IMR-90 (cell line): ENCODE data around the gene KL. TPM values are rescaled to one million over a fixed set of nuclear protein-coding genes. Genes with fewer than 3 reads are reported as not detected.

ENCODE experiments used
- ATAC-seq: fragments of 200-7000 bp; cut with Tn5 transposase; 2 replicates; pipeline ENCODE4 v1.9.1; 2020; ENCODE audit warnings: low read depth, mild to moderate bottlenecking, moderate library complexity
- BruUV-seq: library from RNA; stranded (reverse); fragments of 400-500 nt; replicated peaks from 2 replicates; lab custom pipeline; 2021; lab: Mats Ljungman, UMichigan
- CTCF ChIA-PET: fragments of 300-600 bp; formaldehyde crosslinking; extraction: SDS; loops from one replicate; lab custom pipeline; 2021; ENCODE audit warnings: antibody characterized with exemption; lab: Yijun Ruan, JAX
- POLR2A ChIA-PET: fragments of 300-600 bp; sonication (Branson Sonifier 250); formaldehyde crosslinking; loops from one replicate; lab custom pipeline; 2022; ENCODE audit warnings: antibody characterized with exemption; ENCODE audit not compliant: unreplicated experiment; lab: Charles Lee
- DNase-seq: peaks from one replicate; pipeline ENCODE4 v3.0.0; 2013
- H2AFZ ChIP-seq: replicated peaks from 2 replicates; pipeline ENCODE3; 2013; ENCODE audit warnings: low read length, mild to moderate bottlenecking; ENCODE audit not compliant: poor library complexity
- H2AK5ac ChIP-seq: 2 replicates; pipeline ENCODE4 v1.6.1; 2013; ENCODE audit warnings: low read depth, low read length, inconsistent platforms
- H2AK9ac ChIP-seq: replicated peaks from 2 replicates; pipeline ENCODE3; 2013; ENCODE audit warnings: mild to moderate bottlenecking, low read depth, low read length, moderate library complexity; ENCODE audit not compliant: poor library complexity
- H2BK120ac ChIP-seq: 2 replicates; pipeline ENCODE4 v1.6.1; 2013; ENCODE audit warnings: low read depth, low read length, inconsistent platforms
- H2BK15ac ChIP-seq: 3 replicates; pipeline ENCODE4 v1.6.1; 2013; ENCODE audit warnings: low read depth, low read length, inconsistent platforms
- H2BK20ac ChIP-seq: 2 replicates; pipeline ENCODE4 v1.6.1; 2013; ENCODE audit warnings: low read depth, mild to moderate bottlenecking, inconsistent platforms, low read length, moderate library complexity
- H2BK5ac ChIP-seq: 2 replicates; pipeline ENCODE4 v1.6.1; 2013; ENCODE audit warnings: mild to moderate bottlenecking, low read depth, low read length, inconsistent platforms; ENCODE audit not compliant: poor library complexity, severe bottlenecking
- H3K14ac ChIP-seq: replicated peaks from 2 replicates; pipeline ENCODE4 v1.6.1; 2013; ENCODE audit warnings: low read depth, low read length, inconsistent platforms
- H3K18ac ChIP-seq: 2 replicates; pipeline ENCODE4 v1.6.1; 2013; ENCODE audit warnings: low read depth, low read length, control low read depth
- H3K23ac ChIP-seq: 2 replicates; pipeline ENCODE4 v1.6.1; 2013; ENCODE audit warnings: low read depth, low read length, inconsistent platforms
- H3K27ac ChIP-seq: 2 replicates; pipeline ENCODE4 v1.5.1; 2013; ENCODE audit warnings: mild to moderate bottlenecking, control low read depth, low read length; ENCODE audit not compliant: insufficient read depth
- H3K27me3 ChIP-seq: 2 replicates; pipeline ENCODE4 v1.6.1; 2013; ENCODE audit warnings: low read length; ENCODE audit not compliant: control insufficient read depth, insufficient read depth
- H3K36me3 ChIP-seq: 2 replicates; pipeline ENCODE4 v1.6.1; 2013; ENCODE audit warnings: low read length, mixed read lengths; ENCODE audit not compliant: control insufficient read depth, insufficient read depth
- H3K4ac ChIP-seq: 2 replicates; pipeline ENCODE4 v1.6.1; 2013; ENCODE audit warnings: low read depth, low read length, inconsistent platforms
- H3K4me1 ChIP-seq: 2 replicates; pipeline ENCODE4 v1.6.1; 2013; ENCODE audit warnings: low read length, mixed read lengths; ENCODE audit not compliant: control insufficient read depth, insufficient read depth
- H3K4me2 ChIP-seq: 2 replicates; pipeline ENCODE4 v1.6.1; 2013; ENCODE audit warnings: low read depth, mild to moderate bottlenecking, control low read depth, low read length, moderate library complexity
- H3K4me3 ChIP-seq: 2 replicates; pipeline ENCODE4 v1.5.1; 2013; ENCODE audit warnings: low read depth, mild to moderate bottlenecking, control low read depth, low read length, moderate library complexity; ENCODE audit not compliant: insufficient read depth
- H3K56ac ChIP-seq: 2 replicates; pipeline ENCODE4 v1.6.1; 2013; ENCODE audit warnings: low read length, inconsistent platforms; ENCODE audit not compliant: insufficient read depth; ENCODE audit errors: extremely low read depth
- H3K79me1 ChIP-seq, 2 experiments: 2 replicates each; pipeline ENCODE4 v1.6.1; 2013; ENCODE audit warnings: low read length in 2 of 2, inconsistent platforms in 1 of 2, low read depth in 1 of 2
- H3K9ac ChIP-seq: 2 replicates; pipeline ENCODE4 v1.6.1; 2013; ENCODE audit warnings: low read depth, low read length, control low read depth
- H3K9me1 ChIP-seq: 2 replicates; pipeline ENCODE4 v1.6.1; 2013; ENCODE audit warnings: low read length, inconsistent platforms; ENCODE audit not compliant: insufficient read depth
- H3K9me3 ChIP-seq: 2 replicates; pipeline ENCODE4 v1.6.1; 2013; ENCODE audit warnings: low read length; ENCODE audit not compliant: control insufficient read depth, insufficient read depth
- H4K20me1 ChIP-seq: 2 replicates; pipeline ENCODE4 v1.6.1; 2013; ENCODE audit warnings: low read length, inconsistent platforms; ENCODE audit not compliant: insufficient read depth
- H4K5ac ChIP-seq: 2 replicates; pipeline ENCODE4 v1.6.1; 2013; ENCODE audit warnings: mild to moderate bottlenecking, low read depth, low read length, control low read depth
- H4K8ac ChIP-seq, 2 experiments: 2 replicates each; pipeline ENCODE4 v1.6.1; 2013; ENCODE audit warnings: low read depth in 2 of 2, low read length in 2 of 2, control low read depth in 1 of 2, inconsistent platforms in 1 of 2
- H4K91ac ChIP-seq: 2 replicates; pipeline ENCODE4 v1.6.1; 2013; ENCODE audit warnings: low read depth, low read length, inconsistent platforms; ENCODE audit not compliant: insufficient read depth
- CEBPB ChIP-seq: IDR thresholded peaks from 2 replicates; pipeline ENCODE4 v1.6.1; 2012; ENCODE audit warnings: low read depth, low read length, improper control_type of control experiment
- CHD1 ChIP-seq: IDR thresholded peaks from 2 replicates; pipeline ENCODE4 v1.6.1; 2012; ENCODE audit warnings: low read depth, low read length, improper control_type of control experiment
- MAZ ChIP-seq: IDR thresholded peaks from 2 replicates; pipeline ENCODE4 v1.6.1; 2012; ENCODE audit warnings: low read depth, mild to moderate bottlenecking, low read length, improper control_type of control experiment, moderate library complexity, borderline replicate concordance
- MXI1 ChIP-seq: IDR thresholded peaks from 2 replicates; pipeline ENCODE4 v1.6.1; 2012; ENCODE audit warnings: low read depth, mild to moderate bottlenecking, low read length, moderate library complexity, borderline replicate concordance
- NFE2L2 ChIP-seq: fragments of 150-350 bp; IDR thresholded peaks from 2 replicates; pipeline ENCODE4 v1.6.1; 2016; ENCODE audit warnings: low read depth, mild to moderate bottlenecking, low read length
- POLR2A ChIP-seq: IDR thresholded peaks from 2 replicates; pipeline ENCODE4 v1.6.1; 2012; ENCODE audit warnings: mild to moderate bottlenecking, low read depth, low read length
- SMC3 ChIP-seq: fragments of 150-350 bp; IDR thresholded peaks from 2 replicates; pipeline ENCODE4 v1.6.1; 2016; ENCODE audit warnings: low read depth, mild to moderate bottlenecking, antibody characterized with exemption, low read length, moderate library complexity
- WGBS, 2 experiments: methylation state at CpG; one replicate each; pipeline versions ENCODE4 v1.1.5 to v1.1.7; 2013; ENCODE audit warnings: missing lambda C conversion rate in 2 of 2; ENCODE audit not compliant: insufficient read length in 1 of 2; ENCODE audit errors: extremely low coverage in 2 of 2; 5-methylcytosine and 5-hydroxymethylcytosine counted together
- dilution Hi-C: fragments of 300-500 bp; cut with HindIII; formaldehyde crosslinking; loops from one replicate; pipeline ENCODE4 v1.14.3; 2018; ENCODE audit warnings: low sequenced_read_pairs; ENCODE audit not compliant: unreplicated experiment
- in situ Hi-C: fragments of 300-500 bp; cut with MboI; formaldehyde crosslinking; loops from 3 replicates; pipeline ENCODE4 v1.14.3; 2019; ENCODE audit warnings: low sequenced_read_pairs, inconsistent platforms, mixed read lengths
- intact Hi-C: fragments of 100-400 bp; cut with micrococcal nuclease; formaldehyde crosslinking; loops from 2 replicates; pipeline ENCODE4 v1.10.0; 2022
- polyA plus RNA-seq, 3 experiments: library from polyadenylated mRNA; depleted of rRNA; stranded (reverse); fragments of >200 nt; gene quantifications; 2 replicates each; pipeline ENCODE4 v1.2.3, GENCODE V29; 2012; ENCODE audit warnings: low replicate concordance in 1 of 3
- total RNA-seq: library from RNA; depleted of rRNA; stranded (reverse); fragments of >200 nt; gene quantifications from 2 replicates; pipeline ENCODE4 v1.2.3, GENCODE V29; 2012
- TF ChIP-seq, protein P1 (sequence below): fragments of 150-350 bp; IDR thresholded peaks from 2 replicates; pipeline ENCODE4 v1.6.1; 2016; ENCODE audit warnings: low read depth, mild to moderate bottlenecking, low read length, moderate library complexity, borderline replicate concordance

Gene KL
- total and polyA plus RNA-seq, 2 of the 4 experiments (the other 2 are of a cell fraction): not detected

DNA sequence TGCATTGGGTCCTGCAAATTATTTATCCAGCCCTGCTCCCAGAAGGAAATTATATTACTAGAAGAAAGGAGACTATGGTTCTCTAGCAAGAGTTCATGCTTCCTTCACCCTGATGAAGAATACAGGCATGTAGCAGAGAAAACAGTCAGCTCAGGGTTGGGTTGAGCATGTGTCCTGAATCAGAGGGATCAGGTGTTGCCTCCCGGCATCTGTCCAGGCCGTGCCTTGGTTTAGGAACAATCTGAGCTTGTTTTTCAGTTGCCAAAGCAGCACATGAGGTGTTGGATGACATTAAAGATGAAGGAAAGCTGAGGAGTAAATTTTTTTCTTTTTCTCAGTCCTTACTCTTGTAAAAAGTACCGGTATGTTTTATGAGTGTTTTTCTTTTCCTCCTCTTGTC, 62.0 kb downstream of the KL start:
- Histone ChIP-seq H2AK5ac (no peak overlapping the region), H3K27ac (no peak overlapping the region), H3K18ac (no peak overlapping the region), H3K4me1 (no peaks in the 10 kb centered on the region), H3K9me3 (no peaks in the 10 kb centered on the region), H2AFZ (no peak overlapping the region), H4K91ac (no peak overlapping the region), H3K36me3 (no peaks in the 10 kb centered on the region), H2BK120ac (no peak overlapping the region), H3K27me3 (no peaks in the 10 kb centered on the region; the same call in 1 of the 2 replicates), H3K56ac (no peak overlapping the region), H2BK5ac (no peak overlapping the region), H3K4me2 (no peak overlapping the region), H2BK20ac (no peak overlapping the region), H3K4ac (no peak overlapping the region), H3K9me1 (no peaks in the 10 kb centered on the region), H3K14ac (no peak overlapping the region), H4K8ac (no peak overlapping the region), H2BK15ac (no peak overlapping the region), H2AK9ac (no peak overlapping the region), H4K5ac (no peak overlapping the region), H3K23ac (no peak overlapping the region), H4K20me1 (no peaks in the 10 kb centered on the region), H3K9ac (no peak overlapping the region), H3K4me3 (no peak overlapping the region), H3K79me1 (no peaks in the 10 kb centered on the region)
- ChIA-PET POLR2A (no interaction called here), CTCF (interaction anchor here (0.6 kb wide), 1 partner anchor 409 kb away, joined by 3 read pairs; no protein-coding TSS in a partner anchor)
- TF ChIP-seq CHD1 (no peak), MXI1 (no peak), CEBPB (no peak), MAZ (no peak), SMC3 (no peak), NFE2L2 (no peak), POLR2A (no peak)
- TF ChIP-seq, protein P1, sequence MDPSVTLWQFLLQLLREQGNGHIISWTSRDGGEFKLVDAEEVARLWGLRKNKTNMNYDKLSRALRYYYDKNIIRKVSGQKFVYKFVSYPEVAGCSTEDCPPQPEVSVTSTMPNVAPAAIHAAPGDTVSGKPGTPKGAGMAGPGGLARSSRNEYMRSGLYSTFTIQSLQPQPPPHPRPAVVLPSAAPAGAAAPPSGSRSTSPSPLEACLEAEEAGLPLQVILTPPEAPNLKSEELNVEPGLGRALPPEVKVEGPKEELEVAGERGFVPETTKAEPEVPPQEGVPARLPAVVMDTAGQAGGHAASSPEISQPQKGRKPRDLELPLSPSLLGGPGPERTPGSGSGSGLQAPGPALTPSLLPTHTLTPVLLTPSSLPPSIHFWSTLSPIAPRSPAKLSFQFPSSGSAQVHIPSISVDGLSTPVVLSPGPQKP: no peak
- dilution Hi-C loops: no loop called here
- no peak for DNase-seq
- intact Hi-C loops: no loop called here
- ATAC-seq: no peak
- no TSS peak for BruUV-seq
- no CpG with 5 or more reads among the region's 3 CpGs for WGBS, 2 experiments
- in situ Hi-C loops: no loop called here
